GM18507 (cell line): ENCODE data around the gene STEAP3.

ENCODE experiments used
- DNase-seq: peaks from one replicate; pipeline ENCODE4 v3.0.0; 2011; ENCODE audit warnings: low read depth; ENCODE audit not compliant: insufficient read length; ENCODE audit errors: extremely low spot score
- FAIRE-seq: peaks from 2 replicates; lab custom pipeline; 2011; peaks lifted over from hg19 to GRCh38; lab: Jason Lieb, UNC

The STEAP3 gene

GRCh38 chr2:119242276-119243119 is 18.9 kb downstream of the STEAP3 start:
- FAIRE-seq: no peak
- no peak for DNase-seq

GRCh38 chr2:119243621-119244020 is 20.0 kb downstream of the STEAP3 start:
- DNase-seq: no peak
- no peak for FAIRE-seq

GRCh38 chr2:119245076-119245840 is 21.6 kb downstream of the STEAP3 start:
- FAIRE-seq (no peak), DNase-seq (no peak)

DNA sequence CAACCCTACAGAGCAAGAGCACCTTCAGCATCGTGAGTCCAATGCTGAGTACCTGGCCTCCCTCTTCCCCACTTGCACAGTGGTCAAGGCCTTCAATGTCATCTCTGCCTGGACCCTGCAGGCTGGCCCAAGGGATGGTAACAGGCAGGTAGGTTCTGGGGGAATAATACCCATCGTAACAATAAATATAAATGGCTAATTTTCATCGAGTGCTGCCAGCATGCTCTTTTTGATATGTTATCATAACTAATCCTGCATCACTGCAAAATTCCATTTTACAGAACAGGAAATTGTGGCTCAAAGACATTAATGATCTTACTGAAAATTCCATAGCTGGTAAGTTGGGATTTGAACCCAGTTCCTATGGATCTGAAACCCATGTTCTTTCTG is 22.2 kb downstream of the STEAP3 start:
- FAIRE-seq: no peak
- DNase-seq: no peak

DNA sequence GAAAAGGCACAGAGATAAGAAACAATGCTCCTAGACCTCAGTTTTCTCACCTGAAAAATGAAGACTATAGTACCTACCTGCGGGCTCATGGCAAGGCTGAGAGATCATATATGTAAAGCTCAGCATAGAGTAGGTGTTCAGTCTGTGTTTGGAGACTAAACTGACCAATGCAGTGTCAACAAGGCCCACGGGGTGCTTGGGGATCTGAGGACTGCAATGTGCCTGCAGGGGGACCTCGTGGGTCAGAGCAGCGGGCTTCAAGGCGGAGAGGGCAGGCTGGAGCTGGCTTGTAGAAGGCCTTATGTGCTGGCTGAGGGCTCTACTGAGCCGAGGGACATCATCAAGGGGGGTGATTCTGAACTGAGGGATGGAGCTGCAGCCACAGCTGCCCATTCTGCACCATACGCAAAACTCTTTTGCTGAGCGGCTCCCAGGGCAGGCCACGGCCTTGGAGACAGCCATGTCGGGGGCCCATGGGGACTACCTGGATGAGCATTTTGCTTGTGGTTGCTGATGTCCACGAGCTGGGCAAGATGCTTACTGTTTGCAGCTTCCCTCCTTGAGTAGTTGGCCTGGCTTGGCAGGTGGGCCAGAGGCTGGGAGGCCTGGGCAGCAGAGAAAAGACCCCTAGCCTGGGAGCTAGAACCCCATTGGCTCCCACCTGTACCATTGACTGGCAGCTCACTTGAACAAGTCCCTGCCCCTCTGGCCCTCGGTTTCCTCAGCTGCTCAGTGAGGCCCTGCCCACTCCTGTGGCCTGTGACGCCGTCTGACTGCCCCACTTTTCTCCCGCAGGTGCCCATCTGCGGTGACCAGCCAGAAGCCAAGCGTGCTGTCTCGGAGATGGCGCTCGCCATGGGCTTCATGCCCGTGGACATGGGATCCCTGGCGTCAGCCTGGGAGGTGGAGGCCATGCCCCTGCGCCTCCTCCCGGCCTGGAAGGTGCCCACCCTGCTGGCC is 23.5 kb downstream of the STEAP3 start:
- FAIRE-seq: no peak
- DNase-seq: no peak

DNA sequence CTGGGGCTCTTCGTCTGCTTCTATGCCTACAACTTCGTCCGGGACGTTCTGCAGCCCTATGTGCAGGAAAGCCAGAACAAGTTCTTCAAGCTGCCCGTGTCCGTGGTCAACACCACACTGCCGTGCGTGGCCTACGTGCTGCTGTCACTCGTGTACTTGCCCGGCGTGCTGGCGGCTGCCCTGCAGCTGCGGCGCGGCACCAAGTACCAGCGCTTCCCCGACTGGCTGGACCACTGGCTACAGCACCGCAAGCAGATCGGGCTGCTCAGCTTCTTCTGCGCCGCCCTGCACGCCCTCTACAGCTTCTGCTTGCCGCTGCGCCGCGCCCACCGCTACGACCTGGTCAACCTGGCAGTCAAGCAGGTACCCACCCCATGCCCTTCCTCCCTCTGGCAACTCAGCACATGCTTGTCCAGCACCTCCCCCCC is 24.2 kb downstream of the STEAP3 start:
- FAIRE-seq (no peak), DNase-seq (no peak)

DNA sequence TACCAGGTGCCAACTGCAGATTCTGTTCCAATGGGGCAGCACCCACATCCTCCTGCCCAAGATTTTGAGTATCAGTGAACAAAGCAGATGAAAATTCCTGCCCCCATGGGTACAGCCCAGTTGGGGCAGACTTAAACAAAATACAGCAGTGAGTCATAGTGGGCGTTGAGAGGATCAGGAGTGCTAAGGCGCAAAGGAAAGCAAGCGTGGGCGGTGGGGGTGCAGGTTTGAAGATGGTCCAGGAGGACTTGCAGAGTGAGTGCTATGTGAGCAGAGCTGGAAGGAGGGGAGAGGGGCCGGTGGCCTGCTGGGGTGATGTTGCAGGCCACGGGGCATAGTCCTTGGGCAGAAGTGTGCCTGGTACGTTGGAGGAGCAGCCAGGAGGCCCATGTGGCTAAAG is 24.7 kb downstream of the STEAP3 start:
- DNase-seq: no peak
- no peak for FAIRE-seq

GRCh38 chr2:119248751-119249150 is 25.1 kb downstream of the STEAP3 start:
- no peak for DNase-seq
- FAIRE-seq: no peak

DNA sequence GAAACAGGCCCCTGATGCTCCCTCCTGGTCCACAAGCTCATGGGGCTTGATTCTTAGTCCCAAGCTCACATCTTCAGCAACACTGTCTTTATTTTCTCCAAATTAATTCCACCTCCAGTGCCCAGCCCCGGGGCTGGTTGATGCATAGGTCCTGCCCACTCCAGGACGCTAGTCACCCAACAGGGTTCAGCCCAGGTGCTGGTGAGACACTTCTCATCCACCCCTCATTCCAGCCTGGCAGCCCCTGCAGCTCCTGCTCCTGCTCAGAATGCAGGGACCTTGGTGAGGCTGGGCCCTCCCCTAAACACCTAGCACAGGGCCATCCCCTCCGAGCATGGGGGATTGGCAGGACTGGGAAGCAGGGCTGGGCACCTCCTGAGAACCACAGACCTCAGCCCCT is 25.7 kb downstream of the STEAP3 start:
- DNase-seq (no peak), FAIRE-seq (no peak)

- DNase-seq (no peak), FAIRE-seq (no peak)
These were observed 26.5 kb downstream of the STEAP3 start for GRCh38 chr2:119249855-119250717.

- DNase-seq (no peak), FAIRE-seq (no peak)
These were observed 27.2 kb downstream of the STEAP3 start for GRCh38 chr2:119250718-119251290.

GRCh38 chr2:119251652-119252051 is 28.0 kb downstream of the STEAP3 start:
- FAIRE-seq: no peak

GRCh38 chr2:119252186-119253113 is 28.8 kb downstream of the STEAP3 start:
- no peak for FAIRE-seq

More at GRCh38 chr2:119251652-119252051, 28.0 kb downstream of the STEAP3 start:
- no peak for DNase-seq

GRCh38 chr2:119253114-119253702 is 29.6 kb downstream of the STEAP3 start:
- FAIRE-seq: no peak
- DNase-seq: no peak

More at GRCh38 chr2:119252186-119253113, 28.8 kb downstream of the STEAP3 start:
- DNase-seq: no peak

GRCh38 chr2:119253760-119254600 is 30.3 kb downstream of the STEAP3 start:
- DNase-seq: no peak
- no peak for FAIRE-seq

- no peak for DNase-seq
- FAIRE-seq: no peak
These were observed 31.0 kb downstream of the STEAP3 start for GRCh38 chr2:119254601-119255080.
